Brain pericyte (primary cell): ENCODE measurements around the gene SLC24A3.

Experiments
- DNase-seq: peaks from one replicate; pipeline ENCODE4 v3.0.0-alpha.2; 2012; ENCODE audit warnings: low read depth, low spot score

The SLC24A3 gene

GRCh38 chr20:19765266-19765665, 552.8 kb downstream of the SLC24A3 start:
- DNase-seq = no peak

DNA sequence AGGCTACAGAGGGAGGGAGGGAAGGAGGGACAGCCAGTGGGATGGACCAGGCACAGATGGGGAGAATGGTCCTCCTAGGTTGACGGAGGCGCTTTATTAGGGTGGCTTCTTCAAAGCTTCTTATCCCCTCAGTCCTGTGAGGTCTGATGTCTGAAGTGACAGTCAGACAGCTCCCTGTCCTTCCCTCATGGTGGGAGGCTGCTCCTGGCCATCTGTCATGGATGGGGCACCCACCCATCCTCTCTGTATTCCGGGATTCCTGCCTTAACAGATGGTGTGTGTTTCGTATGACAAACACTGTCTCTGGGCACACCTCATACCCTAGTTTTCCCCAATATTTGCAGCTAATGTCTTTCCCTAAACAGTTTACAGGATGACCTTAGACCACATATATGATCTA, 553.5 kb downstream of the SLC24A3 start:
- no peak for DNase-seq

GRCh38 chr20:19767070-19767469, 554.6 kb downstream of the SLC24A3 start:
- DNase-seq = no peak

DNA sequence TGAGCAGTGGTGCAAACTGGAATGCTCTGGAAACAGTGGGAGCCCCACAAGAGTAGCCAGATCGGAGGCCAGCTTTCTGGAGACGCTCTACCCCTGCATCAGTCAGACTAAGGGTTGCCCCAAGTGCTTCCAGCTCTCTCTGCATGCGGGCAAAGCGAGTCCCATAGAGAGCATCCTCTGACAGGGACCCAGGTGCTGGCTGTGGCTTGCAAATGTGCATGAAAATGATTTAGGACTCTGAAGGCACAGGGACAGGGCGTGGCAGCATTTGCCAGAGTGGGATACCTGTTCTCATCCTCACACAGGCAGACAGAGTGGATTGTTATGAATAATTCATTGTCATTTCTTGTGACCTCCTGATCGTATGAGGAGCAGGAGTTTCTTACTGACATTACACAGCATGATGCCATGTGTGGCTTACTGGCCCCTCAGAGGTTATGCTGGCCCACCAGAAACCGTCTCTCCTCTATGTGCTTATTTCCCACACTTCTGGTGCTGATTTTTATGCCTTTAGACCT, 555.9 kb downstream of the SLC24A3 start:
- DNase-seq = no peak

GRCh38 chr20:19769507-19769906, 557.1 kb downstream of the SLC24A3 start:
- no peak for DNase-seq

DNA sequence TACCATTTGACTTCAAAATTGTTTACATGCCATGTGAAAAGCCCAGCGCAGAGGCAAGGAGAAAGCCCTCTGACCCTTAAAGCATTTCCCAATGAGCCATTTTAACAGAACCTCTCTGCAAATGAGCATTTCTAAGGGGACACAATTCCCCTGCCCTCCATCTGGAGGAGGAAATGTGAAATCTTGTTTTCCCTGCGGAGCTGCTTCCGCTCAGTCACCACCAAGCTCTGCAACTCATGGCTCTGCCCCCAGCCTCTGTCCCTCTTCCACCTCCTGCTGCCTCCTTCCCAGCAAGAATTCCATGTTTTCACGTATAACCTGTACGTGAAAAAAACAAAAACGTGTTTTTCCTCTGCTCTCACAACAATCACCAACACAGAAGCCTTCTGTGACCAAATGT, 557.9 kb downstream of the SLC24A3 start:
- DNase-seq = no peak

GRCh38 chr20:19771031-19771430, 558.6 kb downstream of the SLC24A3 start:
- no peak for DNase-seq
